ENCODE data around the gene PARK7.

- TF ChIP-seq CTCF (IDR thresholded peaks at IDR 0.05) (no peak), POLR2A (IDR thresholded peaks at IDR 0.05) (no peak)
These were observed 66.4 kb downstream of the PARK7 start for GRCh38 chr1:8027748-8028570.

All from heart left ventricle (tissue), 13 donors.